ENCODE measurements around the gene ACBD6. TPM values are rescaled to one million over a fixed set of nuclear protein-coding genes. Genes with fewer than 3 reads are reported as not detected.
"Not testable (repeated sequence)": the region's sequence is repeated elsewhere in the genome, so short reads cannot be mapped to it uniquely, and the experiment has no call there.

The ACBD6 gene, protein sequence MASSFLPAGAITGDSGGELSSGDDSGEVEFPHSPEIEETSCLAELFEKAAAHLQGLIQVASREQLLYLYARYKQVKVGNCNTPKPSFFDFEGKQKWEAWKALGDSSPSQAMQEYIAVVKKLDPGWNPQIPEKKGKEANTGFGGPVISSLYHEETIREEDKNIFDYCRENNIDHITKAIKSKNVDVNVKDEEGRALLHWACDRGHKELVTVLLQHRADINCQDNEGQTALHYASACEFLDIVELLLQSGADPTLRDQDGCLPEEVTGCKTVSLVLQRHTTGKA
- total RNA-seq (2021; fragmentation: NEBNext Ultra II Directional; extraction: Animal tissue kit (Norgen Biotek cat#: 25700)), result 10 to 100 TPM; 21.1 to 29.5 (median 27.0) TPM
- long read RNA-seq, transcript ACBD6-201 (8 exons, 1,670 nt), result major isoform, 42 of 49 reads
- long read RNA-seq, partial matches to known transcripts, result 1 of 49 reads
- long read RNA-seq, other reads (novel, unspliced or antisense), result 6 of 49 reads

DNA sequence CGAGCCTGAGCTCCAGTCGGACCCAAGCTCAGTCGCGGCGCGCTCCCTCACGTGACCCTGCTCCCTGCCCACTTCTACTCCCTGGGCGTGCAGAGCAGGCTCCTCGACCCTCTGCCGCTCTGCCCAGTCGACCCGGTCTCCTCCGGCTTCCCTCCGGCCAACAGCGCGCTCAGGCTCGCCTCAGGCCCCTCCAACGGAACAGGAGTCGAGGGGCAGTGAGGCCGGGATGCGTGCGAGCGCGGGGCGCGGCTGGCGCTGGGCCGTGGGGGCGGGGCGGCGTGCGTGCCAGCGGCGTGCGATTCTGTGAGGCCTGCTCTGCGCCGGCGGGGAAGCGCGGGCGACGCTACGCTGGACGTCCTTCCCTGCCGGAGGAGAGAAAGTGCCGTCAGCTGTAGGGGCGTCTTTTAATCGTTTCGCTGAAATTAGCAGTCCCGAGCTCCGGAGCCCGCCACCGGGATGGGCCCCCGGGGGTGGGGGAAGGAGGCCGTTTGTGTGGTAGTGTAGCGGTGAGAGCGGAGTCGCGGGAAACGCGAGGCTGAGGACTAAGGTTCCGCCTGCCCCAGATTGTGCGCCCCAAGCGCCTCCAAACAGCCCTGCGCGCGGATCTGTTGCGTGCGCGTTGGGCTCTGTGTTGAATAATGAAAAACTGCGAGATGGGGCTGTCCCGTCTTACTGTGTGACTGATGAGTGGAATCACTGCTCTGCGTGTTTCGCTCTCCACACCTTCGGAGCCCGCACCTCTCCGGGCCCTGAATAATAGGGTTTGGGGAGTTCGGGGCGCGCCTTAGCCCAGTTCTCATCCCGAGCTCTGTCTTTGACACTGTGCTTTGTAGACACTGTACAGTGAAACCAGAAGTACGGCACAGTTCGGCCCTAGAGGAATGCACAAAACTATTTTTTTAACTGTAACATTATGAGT is at the start of gene ACBD6:
ACBD6 (minus strand) TSS at position 217 of the 919 bp plus-strand sequence. CDS start 311 bp downstream, outside the sequence.
- H3K27ac Mint-ChIP-seq, result peak within 1 kb of the TSS; percentile 98
- no peaks in the 10 kb centered on the region for H3K9me3 Mint-ChIP-seq
- peaks cover 58% of the 10 kb centered on the region for H3K4me1 Mint-ChIP-seq (ENCODE audit: low read depth)
- peak within 1 kb of the TSS; percentile 99 for H3K4me3 Mint-ChIP-seq
- peaks cover 2% of the 10 kb centered on the region; the same call in 1 of the 2 replicates for H3K27me3 Mint-ChIP-seq (ENCODE audit: insufficient read depth)
- peak; percentile 27; the same call in 1 of the 2 replicates for TF ChIP-seq CTCF (IDR thresholded peaks at IDR 0.05)
- peak; percentile 87 for DNase-seq
- H3K36me3 Mint-ChIP-seq (ENCODE audit: low read depth), result peaks cover 10% of the 10 kb centered on the region

GRCh38 chr1:180551997-180552396 is 49.6 kb upstream of the ACBD6 start:
- peaks cover under 1% of the 10 kb centered on the region; the same call in 1 of the 2 replicates for H3K27me3 Mint-ChIP-seq (ENCODE audit: insufficient read depth)
- no peaks in the 10 kb centered on the region for H3K9me3 Mint-ChIP-seq
- H3K4me1 Mint-ChIP-seq (ENCODE audit: low read depth), result 0 out of 2 replicates have a peak, but pooled peaks cover 4% of the 10 kb centered on the region
- H3K36me3 Mint-ChIP-seq (ENCODE audit: low read depth), result no peaks in the 10 kb centered on the region
- no peak for DNase-seq
- no peak overlapping the region for H3K27ac Mint-ChIP-seq
- TF ChIP-seq CTCF (IDR thresholded peaks at IDR 0.05), result no peak
- H3K4me3 Mint-ChIP-seq, result no peak overlapping the region

- TF ChIP-seq CTCF (IDR thresholded peaks at IDR 0.05), result no peak
- Mint-ChIP-seq H3K36me3 (ENCODE audit: low read depth) (no peaks in the 10 kb centered on the region), H3K4me3 (no peak overlapping the region), H3K9me3 (no peaks in the 10 kb centered on the region), H3K27me3 (ENCODE audit: insufficient read depth) (no peaks in the 10 kb centered on the region), H3K4me1 (ENCODE audit: low read depth) (0 out of 2 replicates have a peak, but pooled peaks cover 4% of the 10 kb centered on the region), H3K27ac (no peak overlapping the region)
- no peak for DNase-seq
Observed at GRCh38 chr1:180550241-180550640, 47.9 kb upstream of the ACBD6 start.

DNA sequence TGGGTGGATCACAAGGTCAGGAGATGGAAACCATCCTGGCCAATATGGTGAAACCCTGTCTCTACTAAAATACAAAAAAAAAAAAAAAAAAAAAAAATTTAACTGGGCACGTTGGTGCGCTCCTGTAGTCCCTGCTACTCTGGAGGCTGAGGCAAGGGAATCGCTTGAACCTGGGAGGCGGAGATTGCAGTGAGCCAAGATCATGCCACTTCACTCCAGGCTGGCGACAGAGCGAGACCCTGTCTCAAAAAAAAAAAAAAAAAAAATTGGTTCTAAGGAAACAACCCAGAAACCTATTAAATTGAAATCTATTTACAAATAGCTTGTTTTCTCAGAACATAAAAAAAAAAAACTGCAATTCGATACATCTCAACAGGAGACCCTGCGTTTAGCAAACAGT is 47.4 kb upstream of the ACBD6 start:
- not testable (repeated sequence) for H3K27ac Mint-ChIP-seq; DNase-seq; H3K9me3 Mint-ChIP-seq; H3K4me1 Mint-ChIP-seq (ENCODE audit: low read depth); H3K27me3 Mint-ChIP-seq (ENCODE audit: insufficient read depth); H3K36me3 Mint-ChIP-seq (ENCODE audit: low read depth); H3K4me3 Mint-ChIP-seq

- Mint-ChIP-seq H3K27ac (no peak overlapping the region), H3K36me3 (ENCODE audit: low read depth) (no peaks in the 10 kb centered on the region), H3K9me3 (no peaks in the 10 kb centered on the region), H3K27me3 (ENCODE audit: insufficient read depth) (no peaks in the 10 kb centered on the region; the same call in 1 of the 2 replicates), H3K4me3 (no peak overlapping the region), H3K4me1 (ENCODE audit: low read depth) (peaks cover 8% of the 10 kb centered on the region; the same call in 1 of the 2 replicates)
- TF ChIP-seq CTCF (IDR thresholded peaks at IDR 0.05), result no peak
- DNase-seq, result no peak
Observed at GRCh38 chr1:180548686-180549317, 46.4 kb upstream of the ACBD6 start.
